Left kidney (tissue), 2 donors: Measurements from ENCODE around the gene RNASE2. TPM values are rescaled to one million over a fixed set of nuclear protein-coding genes. Genes with fewer than 3 reads are reported as not detected.
"Not testable (repeated sequence)": the region's sequence is repeated elsewhere in the genome, so short reads cannot be mapped to it uniquely, and the experiment has no call there.

Experiments used
- DNase-seq: peaks from one replicate; pipeline ENCODE4 v3.0.0-alpha.2; 2013
- polyA plus RNA-seq: library from polyadenylated mRNA; unstranded; fragments of 120-200 nt; gene quantifications from one replicate; pipeline ENCODE4 v1.2.1, GENCODE V29; 2013; ENCODE audit not compliant: insufficient read length

RNASE2 gene
- polyA plus RNA-seq, 1 donor, result 1.1 TPM

DNA sequence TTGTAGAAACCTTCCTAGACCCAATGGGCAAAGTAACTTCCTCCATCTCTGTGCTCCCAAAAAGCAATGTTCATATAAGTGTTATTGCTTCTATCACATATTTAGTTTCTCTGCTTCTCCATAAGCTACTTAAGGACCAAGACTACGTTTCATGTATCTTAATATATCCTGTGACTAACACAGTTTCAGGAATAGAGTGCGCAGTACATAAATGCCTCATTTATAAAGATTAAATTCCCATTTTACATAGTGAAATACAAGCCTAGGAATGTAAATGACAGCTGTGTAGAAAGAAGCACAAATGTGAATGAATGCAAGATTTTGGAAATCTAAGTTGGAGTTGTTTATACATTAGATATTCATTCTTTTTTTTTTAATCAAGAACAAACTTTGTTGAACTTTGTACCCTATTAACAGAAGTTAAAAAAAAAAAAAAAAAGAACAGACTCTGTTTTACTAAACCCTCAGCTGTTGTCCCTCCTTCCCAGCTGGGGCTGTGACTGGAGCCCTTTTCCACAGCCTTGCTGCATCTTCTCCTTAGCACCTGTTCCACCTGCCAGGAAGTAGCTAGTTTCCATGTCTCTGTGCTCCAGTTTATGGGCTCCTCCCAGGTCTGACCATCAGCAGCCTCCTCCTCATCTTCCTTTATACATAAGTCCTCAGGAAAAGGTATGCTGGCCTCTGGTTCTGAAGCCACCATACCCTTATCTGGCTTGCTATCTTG lies 27.5 kb downstream of the RNASE2 start:
- DNase-seq, result no peak

DNA sequence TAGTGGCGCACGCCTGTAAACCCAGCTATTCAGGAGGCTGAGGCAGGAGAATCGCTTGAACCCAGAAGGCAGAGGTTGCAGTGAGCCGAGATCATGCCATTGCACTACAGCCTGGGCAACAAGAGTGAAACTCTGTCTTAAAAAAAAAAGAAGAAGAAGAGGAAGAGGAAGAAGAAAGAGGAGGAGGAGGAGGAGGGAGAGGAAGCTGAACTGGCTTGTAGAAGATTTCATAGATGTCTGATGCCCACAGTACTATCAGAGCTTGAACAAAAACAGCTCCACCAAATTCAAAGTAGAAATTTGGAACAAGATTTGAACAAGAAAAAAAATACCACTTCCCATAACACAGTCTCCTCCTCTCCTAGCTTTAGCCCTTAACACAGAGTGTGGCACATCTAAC lies 30.4 kb downstream of the RNASE2 start:
- not testable (repeated sequence) for DNase-seq

DNA sequence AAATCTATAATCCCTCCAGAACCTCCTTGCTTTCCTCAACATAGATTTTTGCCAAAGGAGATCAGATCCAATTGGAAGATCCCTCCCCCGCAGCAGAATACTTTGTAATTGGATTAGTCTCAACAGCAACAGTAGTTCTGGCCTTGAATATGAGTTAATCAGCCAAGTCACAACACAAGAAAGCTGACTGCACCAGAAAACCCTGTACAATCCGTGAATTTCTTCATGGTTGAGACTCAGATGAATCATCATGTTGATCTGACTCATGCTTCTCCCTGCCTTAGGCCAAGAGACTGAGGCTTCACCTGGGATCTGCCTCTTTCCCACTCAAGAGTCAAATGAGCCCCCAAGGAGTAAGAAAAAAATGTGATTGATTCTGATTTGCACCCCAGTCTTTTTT lies 31.5 kb downstream of the RNASE2 start:
- no peak for DNase-seq

DNA sequence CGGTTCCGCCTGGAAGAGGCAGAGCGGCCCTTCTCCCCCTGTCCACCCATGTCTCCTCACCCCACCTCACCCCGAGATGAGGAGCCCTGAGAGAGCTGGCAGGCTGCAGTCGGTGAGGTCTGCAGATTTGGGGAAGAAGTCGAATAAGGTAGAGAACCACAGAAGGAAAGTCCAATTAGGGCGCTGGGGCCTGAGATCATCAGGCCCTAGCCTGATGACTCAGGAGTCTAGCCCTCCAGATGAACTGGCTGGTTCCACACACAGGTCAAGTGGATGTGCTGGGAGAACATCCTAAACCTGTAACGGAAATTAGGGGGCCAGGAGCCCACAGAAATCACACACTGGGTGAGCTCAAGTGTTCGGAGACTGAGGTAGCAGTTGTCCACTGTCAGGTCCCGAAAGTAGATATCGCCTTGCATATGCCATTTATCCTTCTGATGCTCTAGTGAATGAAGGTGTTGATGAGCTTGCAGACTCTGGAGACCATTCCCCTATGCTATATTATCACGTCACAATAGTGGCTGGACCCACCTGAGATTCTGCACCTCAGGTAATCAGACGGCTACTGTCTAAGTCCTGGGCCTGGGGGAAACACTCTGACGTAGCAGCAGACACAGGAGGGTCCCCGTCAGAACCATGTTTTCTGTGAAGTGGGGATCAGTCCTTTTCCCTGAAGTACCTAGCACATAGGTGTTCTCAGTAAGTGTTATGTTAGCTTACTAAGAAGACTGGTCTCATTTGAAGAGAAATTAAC lies 33.6 kb downstream of the RNASE2 start:
- no peak for DNase-seq

DNA sequence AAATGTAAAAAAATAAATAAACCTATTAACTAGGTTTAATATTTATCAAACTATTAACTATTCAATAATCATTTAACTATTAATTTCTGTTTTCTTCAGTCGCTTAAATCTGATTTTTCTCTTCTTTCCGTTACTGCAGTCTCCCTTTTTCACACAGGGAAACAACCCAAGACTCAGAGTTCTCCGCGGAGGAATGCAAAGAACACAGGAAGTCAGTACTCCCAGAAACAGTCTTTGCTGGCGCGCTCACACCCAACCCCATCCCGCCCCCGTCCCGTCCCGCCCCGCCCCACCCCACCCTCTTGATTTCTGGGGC lies 34.1 kb downstream of the RNASE2 start:
- no peak for DNase-seq

DNA sequence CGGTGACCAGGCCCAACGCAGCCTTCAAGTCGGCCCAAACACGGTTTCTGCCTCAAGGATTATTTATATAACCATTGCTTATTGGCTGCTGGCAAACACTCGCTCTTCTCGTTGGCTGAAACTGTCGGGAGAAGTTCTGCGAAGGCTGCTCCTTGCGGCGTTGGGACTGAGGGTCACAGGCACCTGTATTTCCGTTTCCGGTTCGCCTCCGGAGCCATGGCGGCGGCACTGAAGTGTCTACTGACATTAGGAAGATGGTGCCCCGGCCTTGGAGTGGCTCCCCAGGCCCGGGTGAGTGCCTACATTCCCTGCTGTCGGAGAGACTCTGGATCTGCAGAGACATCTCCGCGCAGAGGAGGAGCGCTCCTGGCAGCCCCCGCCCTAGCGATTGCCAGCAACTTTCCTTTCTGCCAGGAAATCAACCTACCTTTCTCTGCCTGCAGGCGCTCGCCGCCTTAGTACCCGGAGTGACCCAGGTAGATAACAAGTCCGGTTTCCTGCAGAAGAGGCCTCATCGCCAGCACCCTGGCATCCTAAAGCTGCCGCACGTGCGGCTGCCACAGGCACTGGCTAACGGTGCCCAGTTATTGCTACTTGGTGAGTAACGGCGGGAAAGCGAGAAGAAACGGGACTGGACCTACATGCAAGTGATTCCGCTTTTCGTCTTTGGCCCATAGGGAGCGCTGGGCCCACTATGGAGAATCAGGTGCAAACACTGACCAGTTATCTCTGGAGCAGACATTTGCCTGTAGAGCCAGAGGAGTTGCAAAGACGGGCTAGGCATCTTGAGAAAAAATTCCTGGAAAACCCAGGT lies 34.7 kb downstream of the RNASE2 start, which contains the start of gene METTL17:
Gene METTL17, plus strand, starts transcription at position 194 of the 814 bp plus-strand sequence. Its CDS starts 23 bp downstream, at position 217.
- peak; percentile 96 for DNase-seq

DNA sequence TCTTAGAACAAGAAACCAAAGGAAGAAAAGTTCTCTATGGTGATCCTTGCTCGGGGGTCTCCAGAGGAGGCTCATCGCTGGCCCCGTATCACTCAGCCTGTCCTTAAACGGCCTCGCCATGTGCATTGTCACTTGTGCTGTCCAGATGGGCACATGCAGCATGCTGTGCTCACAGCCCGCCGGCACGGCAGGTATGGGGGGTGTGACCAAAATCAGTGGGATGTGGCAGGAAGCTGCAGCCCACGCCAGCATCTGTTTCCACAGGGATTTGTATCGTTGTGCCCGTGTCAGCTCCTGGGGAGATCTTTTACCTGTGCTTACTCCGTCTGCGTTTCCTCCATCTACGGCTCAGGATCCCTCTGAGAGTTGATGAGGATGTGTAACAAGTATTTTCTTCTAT lies 41.2 kb downstream of the RNASE2 start:
- no peak for DNase-seq

DNA sequence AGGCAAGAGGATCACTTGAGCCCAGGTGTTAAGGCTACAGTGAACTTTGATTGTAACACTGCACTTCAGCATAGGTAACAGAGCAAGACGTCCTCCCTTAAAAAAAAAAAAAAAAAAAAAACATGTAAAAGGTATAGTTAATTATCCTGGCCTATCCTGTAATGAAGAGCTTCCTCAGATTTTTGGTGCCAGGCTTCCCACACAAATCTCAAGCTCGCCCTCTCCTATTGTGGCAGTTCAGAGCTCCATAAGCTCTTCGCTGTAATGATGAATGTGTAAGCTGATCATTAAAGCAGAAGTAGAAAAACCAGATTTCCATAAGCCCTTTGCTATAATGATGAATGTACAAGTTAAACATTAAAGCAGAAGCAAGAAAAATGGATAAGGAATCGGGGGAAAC lies 41.8 kb downstream of the RNASE2 start:
- DNase-seq, result no peak

DNA sequence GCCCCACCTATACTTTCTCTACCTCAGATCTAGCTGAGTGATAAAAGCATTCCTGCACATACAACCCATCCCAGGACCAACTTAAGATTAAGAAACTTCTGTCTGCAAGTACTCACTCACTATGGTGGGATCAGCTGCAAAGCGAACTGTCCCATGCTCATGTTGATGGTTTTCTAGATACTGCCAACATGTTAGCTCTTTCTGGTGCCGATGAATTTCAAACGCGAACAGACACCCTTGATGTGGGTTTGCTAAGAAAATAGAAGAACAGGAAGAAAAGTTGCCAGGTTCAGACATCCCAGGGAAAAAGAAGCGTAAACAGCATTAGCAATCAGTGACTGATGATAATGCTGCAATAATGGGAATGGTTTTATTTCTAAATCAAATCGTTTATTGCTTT lies 42.3 kb downstream of the RNASE2 start:
- no peak for DNase-seq

DNA sequence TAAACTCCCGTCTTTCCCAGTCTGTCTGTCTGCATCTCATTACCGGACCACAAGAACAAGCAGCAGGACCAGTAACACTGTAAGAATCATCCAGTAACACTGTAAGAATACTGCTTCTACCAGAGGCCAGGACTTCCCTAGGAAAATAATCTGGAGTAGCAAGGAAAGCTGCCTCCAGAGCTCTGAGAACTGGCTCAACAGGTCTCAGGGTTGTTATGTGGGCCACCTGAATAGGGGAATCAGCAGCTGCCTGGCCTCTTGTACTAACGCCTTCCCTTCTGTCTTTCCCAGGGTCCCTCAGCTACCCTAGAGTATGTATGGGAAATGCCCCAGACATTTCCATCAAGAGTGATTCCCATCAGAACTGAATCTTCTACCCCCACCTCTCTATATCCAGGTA lies 42.9 kb downstream of the RNASE2 start:
- DNase-seq, result no peak

DNA sequence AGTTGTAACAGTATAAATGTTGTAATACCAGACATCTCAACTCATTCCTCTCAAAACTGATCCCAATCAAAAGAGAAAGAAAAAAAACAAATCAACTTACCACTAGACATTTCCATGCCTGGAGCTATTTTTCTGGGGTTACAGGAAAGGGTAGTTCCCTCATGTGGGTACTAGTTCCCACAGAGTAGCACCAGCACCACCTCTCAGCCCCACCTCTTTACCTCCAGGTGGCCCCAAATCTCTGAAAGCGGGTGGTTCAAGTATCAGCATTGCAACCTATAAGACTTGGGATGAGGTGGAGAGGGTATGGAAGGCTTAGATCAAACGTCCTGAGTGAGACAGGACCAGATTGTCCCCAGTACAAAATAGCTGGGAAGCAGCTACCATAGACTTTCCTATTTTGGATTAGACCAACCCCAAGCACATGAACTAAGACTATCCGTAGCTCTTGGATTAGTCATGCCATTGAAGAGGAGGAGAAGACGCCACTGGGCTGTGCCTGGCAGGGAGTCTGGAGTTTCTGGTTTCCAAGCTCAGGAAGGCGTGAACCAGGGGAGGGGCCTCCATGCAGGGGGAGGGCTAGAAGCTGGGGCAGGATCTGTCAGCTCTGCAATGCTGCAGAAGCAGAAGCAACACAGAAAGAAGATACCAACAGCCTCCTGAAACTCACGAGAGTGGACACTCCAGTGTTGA lies 43.5 kb downstream of the RNASE2 start, which contains the start of gene SLC39A2:
Gene SLC39A2, plus strand, starts transcription at position 620 of the 693 bp plus-strand sequence. CDS start 154 bp downstream, outside the sequence.
- no peak for DNase-seq

DNA sequence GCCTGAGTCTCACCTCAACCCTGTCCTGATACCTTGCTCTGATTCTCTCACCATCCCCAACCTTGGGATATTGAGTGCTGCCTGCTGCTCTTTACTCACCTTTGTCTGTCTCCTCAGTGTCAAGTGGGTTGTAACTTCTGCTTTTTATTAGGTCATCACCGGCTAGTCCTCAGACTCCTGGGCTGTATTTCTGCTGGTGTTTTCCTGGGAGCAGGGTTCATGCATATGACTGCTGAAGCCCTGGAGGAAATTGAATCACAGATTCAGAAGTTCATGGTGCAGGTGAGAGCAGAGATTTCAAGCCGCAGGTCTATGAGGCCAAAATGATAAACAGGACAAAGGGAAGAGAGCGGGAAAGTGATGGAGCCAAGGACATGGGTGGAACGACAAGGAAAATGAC lies 44.3 kb downstream of the RNASE2 start:
- DNase-seq, result no peak

DNA sequence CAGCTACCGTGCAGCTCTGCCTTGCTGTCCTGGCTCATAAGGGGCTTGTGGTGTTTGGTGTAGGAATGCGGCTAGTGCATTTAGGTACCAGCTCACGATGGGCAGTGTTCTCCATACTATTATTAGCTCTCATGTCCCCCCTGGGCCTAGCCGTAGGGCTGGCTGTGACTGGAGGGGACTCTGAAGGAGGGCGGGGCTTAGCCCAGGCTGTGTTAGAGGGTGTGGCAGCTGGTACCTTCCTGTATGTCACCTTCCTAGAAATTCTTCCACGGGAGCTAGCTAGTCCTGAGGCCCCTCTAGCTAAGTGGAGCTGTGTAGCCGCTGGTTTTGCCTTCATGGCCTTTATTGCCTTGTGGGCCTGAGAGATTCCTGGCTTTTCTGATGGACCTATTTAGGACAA lies 45.9 kb downstream of the RNASE2 start:
- DNase-seq, result no peak

DNA sequence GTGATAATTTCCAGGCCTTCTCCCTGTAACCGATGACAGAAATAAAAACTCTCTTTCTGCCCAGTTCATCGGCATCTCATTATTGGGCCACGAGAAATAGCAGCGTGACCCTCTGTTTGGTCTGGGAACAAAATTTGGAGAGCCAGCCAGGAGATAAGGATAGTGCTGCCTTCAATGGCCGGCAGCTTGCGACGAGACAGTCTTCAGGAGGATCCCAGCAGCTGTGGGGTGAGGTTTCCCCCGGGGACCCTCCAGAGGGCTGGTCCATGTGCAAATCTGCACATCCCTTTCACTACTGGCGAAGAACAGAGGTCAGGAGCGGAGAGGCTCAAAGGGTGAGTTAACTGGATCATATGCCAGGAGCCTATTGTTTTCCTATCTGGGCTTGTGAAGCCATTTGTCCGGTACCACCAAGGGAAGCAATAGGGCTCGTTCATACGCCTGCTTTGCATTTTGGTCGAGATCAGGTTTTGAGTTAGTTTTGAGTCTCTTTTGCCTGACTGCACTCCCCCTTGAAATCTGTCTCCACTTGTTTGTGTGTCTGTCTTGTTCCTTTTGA lies 48.6 kb downstream of the RNASE2 start:
- no peak for DNase-seq

Other genes starting within 250 kb of the RNASE2 start
- gene EDDM3A, start 209.6 kb upstream of the RNASE2 start, polyA plus RNA-seq, result 0.40 TPM
- gene EDDM3B, start 187.1 kb upstream of the RNASE2 start, polyA plus RNA-seq, result 0.20 TPM
- 5.0 TPM for gene RNASE6, start 174.2 kb upstream of the RNASE2 start, polyA plus RNA-seq
- gene RNASE1, start 152.6 kb upstream of the RNASE2 start, polyA plus RNA-seq, result 98.4 TPM
- 1.2 TPM for gene RNASE3, start 64.1 kb upstream of the RNASE2 start, polyA plus RNA-seq
- gene METTL17, start 34.5 kb downstream of the RNASE2 start, polyA plus RNA-seq, result 124 TPM
- 1.3 TPM for gene SLC39A2, start 43.8 kb downstream of the RNASE2 start, polyA plus RNA-seq
- 175 TPM for gene NDRG2, start 69.6 kb downstream of the RNASE2 start, polyA plus RNA-seq
- gene TPPP2, start 74.7 kb downstream of the RNASE2 start, polyA plus RNA-seq, result 2.7 TPM
- 0.68 TPM for gene RNASE13, start 79.3 kb downstream of the RNASE2 start, polyA plus RNA-seq
- 0.55 TPM for gene RNASE7, start 86.9 kb downstream of the RNASE2 start, polyA plus RNA-seq
- not detected for gene RNASE8, start 102.3 kb downstream of the RNASE2 start, polyA plus RNA-seq
- 82.7 TPM for gene ARHGEF40, start 114.8 kb downstream of the RNASE2 start, polyA plus RNA-seq
- 22.8 TPM for gene ZNF219, start 143.2 kb downstream of the RNASE2 start, polyA plus RNA-seq
- gene TMEM253, start 145.6 kb downstream of the RNASE2 start, polyA plus RNA-seq, result 1.3 TPM
- 0.05 TPM for gene OR5AU1, start 200.6 kb downstream of the RNASE2 start, polyA plus RNA-seq